Osteoblast (primary cell): Measurements from ENCODE around the gene HBG1. TPM values are rescaled to one million over a fixed set of nuclear protein-coding genes. Genes with fewer than 3 reads are reported as not detected.
A peak's percentile ranks its signal among the peaks of the same experiment; 100 is the strongest.

Experiments
- DNase-seq: peaks from one replicate; pipeline ENCODE4 v3.0.0; 2011; ENCODE audit warnings: low spot score, mixed read lengths; ENCODE audit not compliant: insufficient read length; ENCODE audit errors: missing footprints
- H2AFZ ChIP-seq: 2 replicates; pipeline ENCODE4 v1.6.0; 2011; ENCODE audit warnings: mild to moderate bottlenecking, low read length
- H3K27ac ChIP-seq: 2 replicates; pipeline ENCODE4 v1.5.1; 2011; ENCODE audit warnings: mild to moderate bottlenecking, low read depth, low read length, moderate library complexity
- H3K27me3 ChIP-seq: 2 replicates; pipeline ENCODE4 v1.6.0; 2012; ENCODE audit warnings: mild to moderate bottlenecking, control low read depth, inconsistent platforms, low read length, moderate library complexity; ENCODE audit not compliant: insufficient read depth
- H3K36me3 ChIP-seq: 2 replicates; pipeline ENCODE4 v1.5.1; 2011; ENCODE audit warnings: mild to moderate bottlenecking, low read length, control low read depth, moderate library complexity; ENCODE audit not compliant: insufficient read depth
- H3K4me1 ChIP-seq: 2 replicates; pipeline ENCODE4 v1.5.1; 2011; ENCODE audit warnings: mild to moderate bottlenecking, low read length, control low read depth, moderate library complexity; ENCODE audit not compliant: insufficient read depth
- H3K4me2 ChIP-seq: 2 replicates; pipeline ENCODE4 v1.6.0; 2011; ENCODE audit warnings: mild to moderate bottlenecking, low read length; ENCODE audit not compliant: insufficient read depth
- H3K4me3 ChIP-seq: fragments of 200-600 bp; sonication (generic); 3 replicates; pipeline ENCODE4 v1.5.1; 2012; ENCODE audit warnings: mild to moderate bottlenecking, low read length, inconsistent platforms; ENCODE audit not compliant: insufficient read depth
- H3K79me2 ChIP-seq: 2 replicates; pipeline ENCODE4 v1.6.0; 2012; ENCODE audit warnings: mild to moderate bottlenecking, low read length, control low read depth, inconsistent platforms; ENCODE audit not compliant: insufficient read depth
- H3K9me3 ChIP-seq: 2 replicates; pipeline ENCODE4 v1.5.1; 2011; ENCODE audit warnings: low read depth, low read length, control low read depth
- H4K20me1 ChIP-seq: 2 replicates; pipeline ENCODE4 v1.6.0; 2012; ENCODE audit warnings: mild to moderate bottlenecking, low read length, control low read depth; ENCODE audit not compliant: insufficient read depth
- total RNA-seq: library from RNA; depleted of rRNA; stranded (reverse); fragments of >200 nt; gene quantifications from 2 replicates; pipeline ENCODE4 v1.2.3, GENCODE V29; 2012
- TF ChIP-seq, protein P1 (sequence below): IDR thresholded peaks from 2 replicates; pipeline ENCODE4 v1.5.1; 2011; ENCODE audit warnings: mild to moderate bottlenecking, low read depth, low read length, moderate library complexity; ENCODE audit errors: extremely low read depth

The HBG1 gene
- total RNA-seq, 1 donor = not detected

DNA sequence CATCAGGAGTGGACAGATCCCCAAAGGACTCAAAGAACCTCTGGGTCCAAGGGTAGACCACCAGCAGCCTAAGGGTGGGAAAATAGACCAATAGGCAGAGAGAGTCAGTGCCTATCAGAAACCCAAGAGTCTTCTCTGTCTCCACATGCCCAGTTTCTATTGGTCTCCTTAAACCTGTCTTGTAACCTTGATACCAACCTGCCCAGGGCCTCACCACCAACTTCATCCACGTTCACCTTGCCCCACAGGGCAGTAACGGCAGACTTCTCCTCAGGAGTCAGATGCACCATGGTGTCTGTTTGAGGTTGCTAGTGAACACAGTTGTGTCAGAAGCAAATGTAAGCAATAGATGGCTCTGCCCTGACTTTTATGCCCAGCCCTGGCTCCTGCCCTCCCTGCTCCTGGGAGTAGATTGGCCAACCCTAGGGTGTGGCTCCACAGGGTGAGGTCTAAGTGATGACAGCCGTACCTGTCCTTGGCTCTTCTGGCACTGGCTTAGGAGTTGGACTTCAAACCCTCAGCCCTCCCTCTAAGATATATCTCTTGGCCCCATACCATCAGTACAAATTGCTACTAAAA, 22.8 kb downstream of the HBG1 start, which contains the start of gene HBB:
TSS of gene HBB (minus strand) at position 340 of the 579 bp plus-strand sequence. CDS start at position 290, 50 bp downstream.
- TF ChIP-seq, protein P1, sequence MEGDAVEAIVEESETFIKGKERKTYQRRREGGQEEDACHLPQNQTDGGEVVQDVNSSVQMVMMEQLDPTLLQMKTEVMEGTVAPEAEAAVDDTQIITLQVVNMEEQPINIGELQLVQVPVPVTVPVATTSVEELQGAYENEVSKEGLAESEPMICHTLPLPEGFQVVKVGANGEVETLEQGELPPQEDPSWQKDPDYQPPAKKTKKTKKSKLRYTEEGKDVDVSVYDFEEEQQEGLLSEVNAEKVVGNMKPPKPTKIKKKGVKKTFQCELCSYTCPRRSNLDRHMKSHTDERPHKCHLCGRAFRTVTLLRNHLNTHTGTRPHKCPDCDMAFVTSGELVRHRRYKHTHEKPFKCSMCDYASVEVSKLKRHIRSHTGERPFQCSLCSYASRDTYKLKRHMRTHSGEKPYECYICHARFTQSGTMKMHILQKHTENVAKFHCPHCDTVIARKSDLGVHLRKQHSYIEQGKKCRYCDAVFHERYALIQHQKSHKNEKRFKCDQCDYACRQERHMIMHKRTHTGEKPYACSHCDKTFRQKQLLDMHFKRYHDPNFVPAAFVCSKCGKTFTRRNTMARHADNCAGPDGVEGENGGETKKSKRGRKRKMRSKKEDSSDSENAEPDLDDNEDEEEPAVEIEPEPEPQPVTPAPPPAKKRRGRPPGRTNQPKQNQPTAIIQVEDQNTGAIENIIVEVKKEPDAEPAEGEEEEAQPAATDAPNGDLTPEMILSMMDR = no peak
- peaks cover 7% of the 10 kb centered on the region for H3K27me3 ChIP-seq
- H3K36me3 ChIP-seq = no peaks in the 10 kb centered on the region
- no peak within 1 kb of the TSS for H3K4me3 ChIP-seq
- no peaks in the 10 kb centered on the region for H4K20me1 ChIP-seq
- H3K4me2 ChIP-seq = no peak within 1 kb of the TSS
- no peak within 1 kb of the TSS for H3K27ac ChIP-seq
- no peak within 1 kb of the TSS for H2AFZ ChIP-seq
- no peaks in the 10 kb centered on the region for H3K4me1 ChIP-seq
- H3K79me2 ChIP-seq = no peaks in the 10 kb centered on the region
- DNase-seq = peak; percentile 6
- H3K9me3 ChIP-seq = no peaks in the 10 kb centered on the region

GRCh38 chr11:5225480-5225871, 24.2 kb downstream of the HBG1 start:
- H3K9me3 ChIP-seq = no peaks in the 10 kb centered on the region
- TF ChIP-seq, protein P1 = no peak
- DNase-seq = no peak
- H2AFZ ChIP-seq = no peak overlapping the region
- no peaks in the 10 kb centered on the region for H3K79me2 ChIP-seq
- H3K4me3 ChIP-seq = no peak overlapping the region
- H3K4me1 ChIP-seq = no peaks in the 10 kb centered on the region
- no peaks in the 10 kb centered on the region for H3K36me3 ChIP-seq
- peaks cover 7% of the 10 kb centered on the region for H3K27me3 ChIP-seq
- no peak overlapping the region for H3K27ac ChIP-seq
- no peaks in the 10 kb centered on the region for H4K20me1 ChIP-seq
- no peak overlapping the region for H3K4me2 ChIP-seq

DNA sequence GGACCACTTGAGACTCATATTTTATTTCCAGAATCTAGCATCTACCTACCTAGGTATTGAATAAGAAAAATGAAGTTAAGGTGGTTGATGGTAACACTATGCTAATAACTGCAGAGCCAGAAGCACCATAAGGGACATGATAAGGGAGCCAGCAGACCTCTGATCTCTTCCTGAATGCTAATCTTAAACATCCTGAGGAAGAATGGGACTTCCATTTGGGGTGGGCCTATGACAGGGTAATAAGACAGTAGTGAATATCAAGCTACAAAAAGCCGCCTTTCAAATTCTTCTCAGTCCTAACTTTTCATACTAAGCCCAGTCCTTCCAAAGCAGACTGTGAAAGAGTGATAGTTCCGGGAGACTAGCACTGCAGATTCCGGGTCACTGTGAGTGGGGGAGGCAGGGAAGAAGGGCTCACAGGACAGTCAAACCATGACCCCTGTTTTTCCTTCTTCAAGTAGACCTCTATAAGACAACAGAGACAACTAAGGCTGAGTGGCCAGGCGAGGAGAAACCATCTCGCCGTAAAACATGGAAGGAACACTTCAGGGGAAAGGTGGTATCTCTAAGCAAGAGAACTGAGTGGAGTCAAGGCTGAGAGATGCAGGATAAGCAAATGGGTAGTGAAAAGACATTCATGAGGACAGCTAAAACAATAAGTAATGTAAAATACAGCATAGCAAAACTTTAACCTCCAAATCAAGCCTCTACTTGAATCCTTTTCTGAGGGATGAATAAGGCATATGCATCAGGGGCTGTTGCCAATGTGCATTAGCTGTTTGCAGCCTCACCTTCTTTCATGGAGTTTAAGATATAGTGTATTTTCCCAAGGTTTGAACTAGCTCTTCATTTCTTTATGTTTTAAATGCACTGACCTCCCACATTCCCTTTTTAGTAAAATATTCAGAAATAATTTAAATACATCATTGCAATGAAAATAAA, 24.8 kb downstream of the HBG1 start:
- Histone ChIP-seq H3K79me2 (no peaks in the 10 kb centered on the region), H4K20me1 (no peaks in the 10 kb centered on the region), H3K9me3 (no peaks in the 10 kb centered on the region), H3K4me2 (no peak overlapping the region), H3K4me1 (no peaks in the 10 kb centered on the region), H3K27me3 (peaks cover 7% of the 10 kb centered on the region), H3K4me3 (no peak overlapping the region), H3K27ac (no peak overlapping the region), H2AFZ (no peak overlapping the region), H3K36me3 (no peaks in the 10 kb centered on the region)
- peak; percentile 21 for DNase-seq
- TF ChIP-seq, protein P1 = no peak

DNA sequence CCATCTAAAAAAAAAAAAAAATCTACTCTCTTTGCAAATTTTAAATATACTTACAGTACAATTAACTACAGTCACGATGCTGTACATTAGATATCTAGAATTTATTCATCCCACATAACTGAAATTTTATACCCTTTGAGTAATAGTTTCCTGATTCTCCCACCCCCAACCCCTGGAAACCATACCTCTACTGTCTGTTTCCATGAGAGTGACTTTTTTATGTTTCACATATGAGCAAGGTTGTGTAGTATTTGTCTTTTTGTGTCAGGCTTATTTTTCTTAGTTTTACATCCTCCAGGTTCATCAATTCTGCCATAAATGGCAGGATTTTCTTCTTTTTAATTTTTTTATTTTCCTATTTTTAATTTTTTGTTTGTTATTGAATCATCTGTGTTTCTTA, 26.0 kb downstream of the HBG1 start:
- TF ChIP-seq, protein P1 = no peak
- Histone ChIP-seq H2AFZ (no peak overlapping the region), H4K20me1 (no peaks in the 10 kb centered on the region), H3K4me3 (no peak overlapping the region), H3K27me3 (peaks cover 7% of the 10 kb centered on the region), H3K27ac (no peak overlapping the region), H3K9me3 (no peaks in the 10 kb centered on the region), H3K4me2 (no peak overlapping the region), H3K4me1 (no peaks in the 10 kb centered on the region), H3K36me3 (no peaks in the 10 kb centered on the region), H3K79me2 (no peaks in the 10 kb centered on the region)
- DNase-seq = no peak
